ENCODE results near the gene ZNF222.

ZNF222 gene

DNA sequence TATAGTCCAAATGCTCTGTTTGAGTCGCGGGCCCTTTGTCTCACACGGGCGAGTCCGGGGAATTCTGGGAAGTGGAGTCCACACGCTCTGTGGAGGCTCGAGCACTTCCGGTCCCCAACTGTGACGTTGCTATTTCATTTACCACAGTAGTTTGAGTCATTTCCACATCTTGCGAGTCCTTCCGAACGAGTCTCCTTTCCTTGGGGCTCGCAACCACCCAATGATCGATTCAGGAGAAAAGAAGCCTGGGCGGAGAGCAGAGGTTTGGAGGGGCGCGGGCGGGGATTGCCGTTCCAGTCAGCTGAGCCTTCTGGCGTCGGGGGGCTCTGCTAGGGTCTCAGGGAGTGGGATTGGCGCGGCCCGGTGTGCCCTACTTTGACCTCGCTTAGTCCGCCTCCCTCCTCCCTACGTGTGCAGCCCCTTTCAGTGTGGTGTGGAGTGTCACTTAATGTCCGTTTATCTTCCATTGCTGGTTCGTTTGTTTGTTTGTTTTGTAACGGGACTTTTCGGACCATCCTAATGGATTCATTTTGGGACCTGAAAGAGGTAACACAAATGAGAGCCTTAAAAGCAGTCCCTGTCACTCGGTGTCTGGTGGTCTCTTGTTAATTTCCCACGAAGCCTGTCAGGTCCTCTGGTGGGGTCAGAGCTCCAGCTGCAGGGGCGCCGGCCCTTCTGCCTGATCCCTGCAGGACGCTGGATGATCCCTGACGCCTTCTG is at the start of gene ZNF222:
ZNF222 (plus strand) TSS at position 163 of the 720 bp plus-strand sequence; CDS start at position 221, 58 bp downstream.
- FAIRE-seq, result no peak

- no peak for FAIRE-seq
Observed at GRCh38 chr19:43976732-43977131, 48.4 kb upstream of the ZNF222 start.

GRCh38 chr19:43983544-43983911 is 41.7 kb upstream of the ZNF222 start:
- FAIRE-seq, result no peak

- FAIRE-seq, result peak; percentile 95
Observed at GRCh38 chr19:43983912-43984686, 41.1 kb upstream of the ZNF222 start, which contains the start of gene ZNF155. TSS of gene ZNF155 (plus strand) at chr19:43984188. CDS start at chr19:43988544, 4,356 bp downstream.

DNA sequence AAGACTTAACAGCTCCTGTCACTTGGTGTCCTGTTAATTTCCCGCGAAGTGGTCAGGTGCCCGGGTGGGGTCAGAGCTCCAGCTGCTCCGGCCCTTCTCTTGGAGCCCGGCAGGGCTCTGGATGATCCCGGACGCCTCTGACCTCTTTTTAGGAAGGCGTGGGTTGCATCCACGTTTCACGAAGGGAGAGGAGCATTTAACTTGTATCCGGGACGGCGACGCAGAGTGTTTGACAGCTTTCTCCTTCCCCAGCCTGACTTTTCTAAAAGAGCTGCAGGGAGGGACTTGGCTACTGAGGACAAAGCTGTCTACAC is 40.5 kb upstream of the ZNF222 start:
- FAIRE-seq, result no peak

DNA sequence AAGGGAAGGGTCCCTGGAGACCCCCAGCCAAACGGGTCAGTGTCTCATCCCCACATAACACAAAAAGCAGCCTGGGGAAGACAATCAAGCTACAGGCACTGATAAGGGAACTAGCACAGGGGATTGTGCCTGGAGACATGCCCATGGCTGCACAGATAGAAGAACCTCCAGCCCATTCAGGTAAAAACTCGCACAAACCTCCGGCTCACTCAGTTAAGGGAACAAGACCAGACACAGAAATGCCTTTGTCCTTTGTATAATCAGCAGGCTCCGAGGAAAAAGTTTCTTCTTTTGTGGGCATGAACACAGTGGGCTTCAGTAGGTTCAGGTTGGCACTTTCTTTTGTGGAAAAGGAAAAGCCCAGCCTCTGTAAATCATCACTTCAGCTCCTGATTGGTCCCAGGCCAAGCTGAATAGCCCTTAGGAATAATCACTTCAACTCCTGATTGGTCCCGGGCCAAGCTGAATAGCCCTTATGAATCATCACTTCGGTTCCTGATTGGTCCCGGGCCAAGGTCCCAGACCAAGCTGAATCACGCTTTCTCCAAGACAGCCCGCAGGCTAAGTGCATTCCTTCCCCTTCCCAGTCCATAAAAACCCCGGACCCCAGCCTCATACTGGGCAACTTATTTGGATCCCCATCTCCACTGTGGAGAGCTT is 27.4 kb upstream of the ZNF222 start:
- no peak for FAIRE-seq

GRCh38 chr19:44002212-44002565 is 23.0 kb upstream of the ZNF222 start:
- no peak for FAIRE-seq

GRCh38 chr19:44002566-44003460 is 22.4 kb upstream of the ZNF222 start, which contains the start of gene ZNF230:
TSS of gene ZNF230 (plus strand) at chr19:44002957. CDS start at chr19:44007079, 4,122 bp downstream.
- FAIRE-seq, result peak; percentile 74

- no peak for FAIRE-seq
Observed at GRCh38 chr19:44003461-44004009, 21.6 kb upstream of the ZNF222 start.

GRCh38 chr19:44005973-44006372 is 19.2 kb upstream of the ZNF222 start:
- no peak for FAIRE-seq

- FAIRE-seq, result no peak
Observed at GRCh38 chr19:44007473-44007872, 17.7 kb upstream of the ZNF222 start.

DNA sequence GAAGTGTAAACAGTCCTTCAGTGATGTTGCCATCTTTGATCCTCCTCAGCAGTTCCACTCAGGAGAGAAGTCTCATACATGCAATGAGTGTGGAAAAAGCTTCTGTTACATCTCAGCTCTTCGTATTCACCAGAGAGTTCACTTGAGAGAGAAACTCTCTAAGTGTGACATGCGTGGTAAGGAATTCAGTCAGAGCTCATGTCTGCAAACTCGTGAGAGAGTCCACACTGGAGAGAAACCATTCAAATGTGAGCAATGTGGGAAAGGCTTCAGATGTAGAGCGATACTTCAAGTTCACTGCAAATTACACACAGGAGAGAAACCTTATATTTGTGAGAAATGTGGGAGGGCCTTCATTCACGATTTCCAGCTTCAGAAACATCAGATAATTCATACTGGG is 14.7 kb upstream of the ZNF222 start:
- no peak for FAIRE-seq

DNA sequence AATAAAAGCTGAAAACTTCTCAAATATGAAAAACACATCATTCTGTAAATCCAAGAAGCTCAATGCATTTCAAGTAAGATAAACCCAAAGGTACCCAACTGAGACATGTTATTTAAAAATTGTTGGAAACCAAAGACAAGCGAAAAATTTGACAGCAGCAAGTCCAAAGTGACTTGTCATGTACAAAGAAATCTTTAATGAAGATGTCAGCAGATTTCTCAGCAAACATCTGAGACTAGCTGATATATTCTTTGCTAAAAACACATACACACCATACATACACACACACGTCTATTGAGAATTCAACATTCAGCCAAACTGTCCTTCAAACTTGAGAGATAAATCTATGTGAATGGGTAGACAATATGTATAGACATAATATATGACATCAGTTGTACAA is 5.7 kb upstream of the ZNF222 start:
- FAIRE-seq, result no peak

DNA sequence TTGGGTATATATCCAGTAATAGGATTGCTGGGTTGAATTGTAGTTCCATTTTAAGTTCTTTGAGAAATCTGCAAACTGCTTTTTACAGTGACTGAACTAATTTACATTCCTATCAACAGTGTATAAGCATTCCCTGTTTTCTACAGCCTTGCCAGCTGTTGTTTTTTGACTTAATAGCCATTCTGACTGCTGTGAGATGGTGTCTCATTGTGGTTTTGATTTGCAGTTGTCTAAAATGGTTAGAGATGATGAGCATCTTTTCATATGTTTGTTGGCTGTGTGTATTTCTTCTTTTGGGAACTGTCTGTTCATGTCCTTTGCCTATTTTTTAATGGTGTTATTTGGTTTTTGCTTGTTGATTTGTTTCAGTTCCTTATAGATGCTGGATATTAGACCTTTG is 4.0 kb upstream of the ZNF222 start:
- no peak for FAIRE-seq

DNA sequence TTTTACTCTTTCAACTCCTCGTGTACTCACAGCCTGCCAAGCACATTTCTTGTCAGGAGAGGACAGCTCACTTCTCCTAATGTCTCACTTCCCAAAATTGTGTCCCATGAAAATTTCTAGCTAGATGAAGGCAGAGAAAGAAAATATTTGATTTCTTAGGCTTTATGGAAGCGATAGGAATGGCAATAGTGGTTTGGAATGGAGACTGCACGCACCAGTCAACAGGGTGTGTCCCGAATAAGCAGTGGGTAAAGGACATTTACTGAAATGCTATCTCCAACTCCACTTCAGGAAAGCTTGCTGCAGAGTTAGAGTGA is 321 bp upstream of the ZNF222 start:
- FAIRE-seq, result no peak

GRCh38 chr19:44026622-44027021 is 1.4 kb downstream of the ZNF222 start:
- FAIRE-seq, result no peak

DNA sequence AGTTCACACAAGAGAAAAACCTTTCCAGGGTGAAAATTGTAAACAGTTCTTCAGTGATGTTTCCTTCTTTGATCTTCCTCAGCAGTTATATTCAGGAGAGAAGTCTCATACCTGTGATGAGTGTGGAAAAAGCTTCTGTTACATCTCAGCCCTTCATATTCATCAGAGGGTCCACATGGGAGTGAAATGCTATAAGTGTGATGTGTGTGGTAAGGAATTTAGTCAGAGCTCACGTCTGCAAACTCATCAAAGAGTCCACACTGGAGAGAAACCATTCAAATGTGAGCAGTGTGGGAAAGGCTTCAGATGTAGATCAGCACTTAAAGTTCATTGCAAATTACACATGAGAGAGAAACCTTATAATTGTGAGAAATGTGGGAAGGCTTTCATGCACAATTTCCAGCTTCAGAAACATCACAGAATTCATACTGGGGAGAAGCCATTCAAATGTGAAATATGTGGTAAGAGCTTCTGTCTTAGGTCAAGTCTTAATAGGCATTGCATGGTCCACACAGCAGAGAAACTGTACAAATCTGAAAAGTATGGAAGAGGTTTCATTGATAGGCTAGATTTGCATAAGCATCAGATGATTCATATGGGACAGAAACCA is 6.9 kb downstream of the ZNF222 start:
- no peak for FAIRE-seq

GRCh38 chr19:44042147-44042546 is 17.0 kb downstream of the ZNF222 start:
- FAIRE-seq, result no peak

DNA sequence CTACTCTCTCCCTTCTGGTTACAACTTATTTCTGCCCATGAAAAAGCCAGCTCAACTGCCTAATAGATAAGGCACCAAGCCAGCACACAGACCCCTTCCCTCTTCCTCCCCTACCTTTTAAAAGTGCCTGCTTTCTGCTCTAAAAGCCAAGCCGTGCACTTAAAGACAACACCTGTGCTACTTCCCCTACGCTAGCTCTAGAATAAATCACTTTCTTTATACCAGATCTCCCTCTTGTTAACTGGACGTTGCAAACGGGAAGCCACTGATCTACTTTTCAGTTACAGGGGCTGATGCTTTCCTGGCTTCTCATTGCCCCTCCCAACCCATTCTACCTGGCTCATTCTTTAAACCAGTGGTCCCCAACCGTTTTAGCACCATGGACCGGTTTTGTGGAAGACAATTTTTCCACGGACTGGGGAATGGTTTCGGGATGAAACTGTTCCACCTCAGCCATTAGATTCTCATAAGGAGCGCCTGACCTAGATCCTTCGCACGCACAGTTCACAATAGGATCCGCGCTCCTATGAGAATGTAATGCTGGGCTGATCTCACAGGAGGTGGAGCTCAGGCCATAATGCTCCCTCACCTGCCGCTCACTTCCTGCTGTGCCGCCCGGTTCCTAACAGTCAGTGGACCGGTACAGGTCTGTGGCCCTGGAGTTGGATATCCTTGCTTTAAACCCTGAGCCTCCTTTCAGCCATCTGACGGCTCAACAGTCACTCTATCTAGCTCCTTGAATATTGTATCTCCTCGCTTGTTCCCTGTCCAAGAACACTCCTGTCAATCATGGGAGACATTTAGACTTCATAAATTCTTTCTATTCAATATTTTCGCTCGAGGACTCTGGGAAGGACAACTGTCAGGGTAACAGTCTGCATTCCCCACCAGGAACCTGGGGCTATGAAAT is 25.8 kb downstream of the ZNF222 start:
- no peak for FAIRE-seq

DNA sequence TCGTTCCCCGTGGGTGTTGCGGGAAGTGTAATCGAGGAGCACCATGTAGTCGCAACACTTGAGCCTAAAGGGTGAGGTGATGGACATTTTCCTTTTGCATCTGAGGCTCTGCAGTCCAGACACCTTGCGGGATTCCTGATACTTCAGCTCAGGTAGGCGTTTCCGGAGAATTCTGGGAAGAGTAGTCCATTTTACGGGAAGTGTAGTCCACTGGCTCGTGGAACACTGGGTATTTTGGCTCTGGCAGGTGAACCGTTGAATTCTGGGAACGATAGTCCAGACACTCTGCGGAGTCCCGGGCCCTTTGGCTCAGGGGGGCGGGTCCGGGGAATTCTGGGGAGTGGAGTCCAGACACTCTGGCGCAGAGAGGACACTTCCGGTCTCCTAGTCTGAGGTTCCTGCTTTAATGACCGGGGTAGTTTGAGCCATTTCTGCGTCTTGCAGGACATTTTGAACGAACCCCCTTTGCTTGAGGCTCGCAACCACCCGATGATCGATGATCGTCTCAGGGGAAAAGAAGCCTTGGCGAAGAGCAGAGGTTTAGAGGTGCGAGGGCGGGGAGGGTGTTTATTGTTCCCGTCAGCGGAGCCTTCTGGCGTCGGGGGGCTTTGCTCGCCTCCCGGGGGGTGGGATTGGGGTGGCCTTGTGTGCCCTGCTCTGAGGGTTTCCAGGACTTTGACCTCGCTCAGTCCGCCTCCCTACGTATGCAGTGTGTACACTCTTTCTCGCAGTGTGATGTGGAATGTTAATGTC is 26.6 kb downstream of the ZNF222 start, which contains the start of gene ZNF223:
ZNF223 (plus strand) TSS at position 387 of the 753 bp plus-strand sequence. CDS start 3,141 bp downstream, outside the sequence.
- peak; percentile 96 for FAIRE-seq
